Cortex of kidney (tissue), 1 donor: ENCODE measurements around the gene CLCN7.

Experiments
- DNase-seq: peaks from one replicate; lab custom pipeline; 2025; lab: John Stamatoyannopoulos, UW

Gene CLCN7

GRCh38 chr16:1502092-1503004 is 27.5 kb upstream of the CLCN7 start:
- DNase-seq: no peak

GRCh38 chr16:1501630-1502029 is 26.8 kb upstream of the CLCN7 start:
- DNase-seq: no peak

- no peak for DNase-seq
Observed at GRCh38 chr16:1500465-1501150, 25.8 kb upstream of the CLCN7 start.

DNA sequence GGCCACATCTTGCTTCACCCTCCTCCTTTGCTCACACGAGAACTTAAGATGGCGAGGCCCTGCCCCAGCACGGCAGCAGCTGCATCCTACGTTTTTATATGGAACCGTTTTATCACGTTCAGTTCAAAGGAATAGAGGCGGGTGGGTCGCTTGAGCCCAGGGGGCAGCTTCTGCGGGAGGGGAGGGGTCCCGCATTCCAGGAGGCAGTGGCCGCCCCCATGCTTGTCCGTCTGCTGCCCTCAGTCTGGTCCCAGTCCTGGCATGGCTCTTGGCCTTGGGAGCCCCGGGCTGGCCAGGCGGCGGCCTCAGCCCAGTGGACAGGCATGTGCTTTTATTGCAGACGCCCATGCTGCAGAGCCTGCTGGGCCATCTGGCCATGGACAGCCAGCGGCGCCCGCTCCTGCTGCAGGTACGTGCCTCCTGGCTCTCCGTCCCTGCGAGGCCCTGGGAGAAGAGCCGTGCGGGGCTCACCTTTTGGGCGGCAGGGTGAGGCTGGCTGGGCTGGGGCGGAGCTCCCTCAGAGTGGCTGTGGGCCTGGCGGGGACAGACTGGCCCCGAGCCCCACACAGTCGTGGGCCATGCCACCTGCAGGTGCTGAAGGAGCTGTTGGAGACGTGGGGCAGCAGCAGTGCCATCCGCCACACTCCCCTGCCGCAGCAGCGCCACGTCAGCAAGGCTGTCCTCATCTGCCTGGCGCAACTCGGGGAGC is 25.1 kb upstream of the CLCN7 start:
- no peak for DNase-seq

- no peak for DNase-seq
Observed at GRCh38 chr16:1498899-1499676, 24.3 kb upstream of the CLCN7 start.

DNA sequence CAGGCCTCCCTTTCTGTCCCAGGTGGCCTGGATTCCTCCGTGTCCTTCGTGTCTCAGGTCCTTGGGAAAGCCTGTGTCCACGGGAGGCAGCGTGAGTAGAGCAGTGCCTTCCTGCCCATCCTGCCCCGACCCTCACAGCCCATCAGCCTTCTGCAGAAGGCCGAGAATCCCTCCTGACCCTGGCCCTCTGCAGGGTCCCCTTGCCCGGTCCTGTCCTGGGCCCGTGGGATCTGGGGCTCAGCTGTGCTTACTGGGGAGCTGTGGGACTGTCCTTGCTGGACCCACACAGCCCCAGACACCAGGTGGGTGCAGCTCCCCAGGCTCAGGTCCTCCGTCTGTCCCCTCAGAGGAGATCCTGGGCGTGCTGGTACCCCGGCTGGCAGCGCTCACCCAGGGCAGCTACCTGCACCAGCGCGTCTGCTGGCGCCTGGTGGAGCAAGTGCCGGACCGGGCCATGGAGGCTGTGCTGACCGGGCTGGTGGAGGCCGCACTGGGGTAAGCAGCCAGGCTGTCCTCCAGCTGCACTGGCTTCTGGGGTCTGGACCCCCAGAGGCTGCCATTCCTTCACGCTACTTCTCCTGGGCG is 22.3 kb upstream of the CLCN7 start:
- no peak for DNase-seq

DNA sequence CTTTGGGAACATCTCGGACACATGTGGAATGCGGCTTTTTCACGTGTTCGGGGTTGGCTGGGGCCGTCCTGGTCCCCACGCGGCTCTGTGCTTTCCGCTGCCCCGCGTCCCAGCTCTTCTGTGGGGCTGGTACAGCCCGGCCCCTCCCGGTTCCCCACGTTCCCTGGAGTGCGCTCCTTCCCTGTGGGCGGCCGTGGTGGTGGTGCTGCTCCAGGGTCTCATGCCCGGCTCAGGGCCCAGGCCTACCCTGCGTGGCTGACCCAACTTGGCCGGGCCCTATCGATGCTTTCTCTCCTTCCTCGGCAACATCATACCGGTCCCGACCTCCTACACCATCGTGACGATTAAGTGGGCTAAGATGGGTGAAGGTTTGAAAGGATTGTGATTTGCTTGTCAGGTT is 21.6 kb upstream of the CLCN7 start:
- DNase-seq: no peak

GRCh38 chr16:1495889-1496262 is 21.0 kb upstream of the CLCN7 start:
- DNase-seq: no peak

GRCh38 chr16:1495211-1495888 is 20.5 kb upstream of the CLCN7 start:
- DNase-seq: no peak

DNA sequence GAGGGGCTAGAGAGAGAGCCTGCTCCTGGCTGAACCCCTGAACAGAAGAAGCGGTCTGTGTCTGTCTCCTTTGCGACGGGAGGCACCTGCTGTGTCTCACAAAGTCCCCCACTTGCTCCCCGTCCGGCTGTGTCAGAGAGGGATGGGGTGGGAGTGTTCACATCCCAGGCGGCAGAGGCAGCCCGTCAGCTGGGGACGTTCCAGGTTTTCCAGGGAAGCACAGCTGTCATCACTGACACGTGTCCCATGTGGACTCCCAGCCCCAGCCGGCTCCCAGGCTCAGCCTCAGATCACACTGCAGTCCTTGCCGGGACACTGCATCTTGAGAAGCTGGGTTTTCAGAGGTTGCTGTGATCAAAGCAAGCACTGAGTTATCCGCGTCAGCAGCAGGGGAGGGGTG is 19.9 kb upstream of the CLCN7 start:
- DNase-seq: no peak

DNA sequence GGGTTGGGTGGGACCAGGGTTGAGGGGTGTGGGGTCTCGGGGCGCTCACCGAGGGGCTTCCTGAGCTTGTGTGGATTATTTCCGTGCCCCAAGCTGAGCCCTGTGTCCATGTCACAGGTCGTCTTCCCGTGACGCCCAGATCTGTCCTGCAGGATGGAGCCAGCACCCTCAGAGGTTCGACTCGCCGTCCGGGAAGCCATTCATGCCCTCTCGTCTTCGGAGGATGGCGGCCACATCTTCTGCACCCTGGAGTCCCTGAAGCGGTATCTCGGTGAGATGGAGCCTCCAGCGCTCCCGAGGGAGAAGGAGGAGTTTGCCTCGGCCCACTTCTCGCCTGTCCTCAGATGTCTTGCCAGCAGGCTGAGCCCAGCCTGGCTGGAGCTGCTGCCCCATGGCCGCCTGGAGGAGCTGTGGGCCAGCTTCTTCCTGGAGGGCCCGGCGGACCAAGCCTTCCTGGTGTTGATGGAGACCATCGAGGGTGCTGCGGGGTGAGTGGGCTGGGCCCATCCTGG is 19.4 kb upstream of the CLCN7 start:
- DNase-seq: no peak

DNA sequence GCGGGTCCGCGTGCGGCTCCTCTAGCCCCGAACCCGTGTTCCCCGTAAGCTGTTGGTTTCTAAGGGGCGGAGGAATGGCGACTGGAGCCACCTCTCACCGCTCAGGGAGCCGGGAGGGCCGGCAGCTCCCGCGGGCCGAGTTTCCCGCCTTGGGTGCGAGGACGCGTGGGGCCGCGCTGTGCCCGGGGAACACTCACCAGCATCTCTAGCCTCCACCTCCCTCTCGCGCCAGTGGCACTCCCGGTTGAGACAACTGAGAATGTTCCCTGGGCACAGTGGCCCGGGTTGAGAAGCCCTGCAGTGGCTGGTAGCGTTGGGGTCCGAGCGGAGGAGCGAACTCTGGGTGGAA is 18.9 kb upstream of the CLCN7 start:
- no peak for DNase-seq

DNA sequence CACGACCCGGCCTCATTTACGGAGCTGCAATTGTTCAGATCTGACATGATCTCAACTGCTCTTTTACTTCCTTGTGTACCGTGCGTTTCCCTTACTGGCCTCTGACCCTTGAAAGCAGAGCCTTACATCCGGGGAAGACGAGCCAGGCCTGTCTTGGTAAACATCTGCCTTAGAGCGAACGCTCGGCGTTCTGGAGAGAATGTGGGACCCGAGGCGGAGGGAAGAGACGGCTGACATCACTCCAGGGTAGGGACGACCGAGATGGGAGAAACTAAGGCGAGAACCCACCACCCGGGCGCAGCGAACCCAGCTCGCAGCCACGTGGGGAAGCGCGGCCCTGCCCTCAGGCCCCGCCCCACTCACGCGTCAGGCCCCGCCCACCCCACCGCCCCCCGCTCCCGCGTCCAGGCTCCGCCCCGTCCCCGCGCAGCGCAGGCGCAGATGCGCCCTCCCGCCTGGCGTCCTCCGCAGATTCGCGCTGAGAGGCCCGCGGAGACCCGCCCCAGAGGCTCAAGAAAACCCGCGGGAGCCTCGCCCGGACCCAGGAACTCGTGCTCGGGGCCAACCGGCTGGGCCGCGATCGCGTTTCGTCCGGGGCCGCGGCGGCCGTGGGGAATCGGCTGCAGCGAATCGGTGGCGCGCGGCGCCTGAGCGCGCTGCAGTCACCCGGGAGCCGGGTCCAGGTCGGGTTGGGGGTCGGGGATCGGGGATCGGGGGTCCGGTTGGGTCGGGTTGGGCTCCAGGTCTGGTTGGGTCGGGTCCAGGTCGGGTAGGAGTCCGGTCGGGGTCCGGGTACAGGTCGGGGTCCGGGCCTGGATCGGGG is 18.3 kb upstream of the CLCN7 start, which contains the start of gene TELO2:
TSS of gene TELO2 (plus strand) at position 438 of the 823 bp plus-strand sequence. CDS start 922 bp downstream, outside the sequence.
- DNase-seq: no peak

GRCh38 chr16:1492082-1492922 is 17.5 kb upstream of the CLCN7 start:
- no peak for DNase-seq

DNA sequence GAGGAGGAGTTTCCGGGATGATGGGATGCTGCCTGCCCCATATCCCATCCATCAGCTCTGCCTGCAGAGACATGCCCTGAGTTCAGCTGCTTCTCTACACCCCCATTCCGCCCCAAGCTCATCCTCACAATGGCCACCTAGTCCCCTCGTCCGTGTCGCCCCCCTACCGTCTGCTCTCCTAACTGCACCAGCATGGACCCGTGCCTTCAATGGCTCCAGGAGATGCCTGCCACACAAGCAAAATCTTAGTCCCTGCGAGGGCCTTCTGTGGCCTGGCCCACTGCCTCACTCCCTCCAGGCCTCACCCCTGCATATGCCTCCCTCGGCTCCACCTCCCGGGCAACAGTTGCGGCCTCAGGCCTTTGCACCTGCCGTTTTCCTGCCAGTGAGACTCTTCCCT is 16.5 kb upstream of the CLCN7 start:
- DNase-seq: no peak

DNA sequence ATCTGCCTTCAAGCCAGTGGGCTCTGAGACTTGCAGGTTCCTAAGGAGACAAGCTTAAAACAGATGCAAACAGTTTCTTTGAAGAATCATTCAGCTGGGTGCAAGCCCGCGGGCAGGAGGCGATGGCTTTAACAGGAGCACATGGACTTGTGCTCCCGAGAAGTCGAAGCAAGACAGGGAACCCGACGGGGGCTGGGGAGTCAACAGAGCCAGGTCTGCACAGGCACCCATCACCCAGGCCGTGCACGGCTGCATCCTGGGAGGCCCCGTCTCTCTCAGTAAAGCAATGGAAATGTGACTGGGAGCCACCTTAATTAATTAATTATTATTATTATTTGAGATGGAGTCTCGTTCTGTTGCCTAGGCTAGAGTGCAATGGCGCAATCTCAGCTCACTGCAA is 14.2 kb upstream of the CLCN7 start:
- no peak for DNase-seq

- DNase-seq: no peak
Observed at GRCh38 chr16:1488619-1489018, 13.8 kb upstream of the CLCN7 start, which contains the start of gene PTX4. Gene PTX4 (minus strand): TSS chr16:1488944. CDS start chr16:1488909, 35 bp downstream.

DNA sequence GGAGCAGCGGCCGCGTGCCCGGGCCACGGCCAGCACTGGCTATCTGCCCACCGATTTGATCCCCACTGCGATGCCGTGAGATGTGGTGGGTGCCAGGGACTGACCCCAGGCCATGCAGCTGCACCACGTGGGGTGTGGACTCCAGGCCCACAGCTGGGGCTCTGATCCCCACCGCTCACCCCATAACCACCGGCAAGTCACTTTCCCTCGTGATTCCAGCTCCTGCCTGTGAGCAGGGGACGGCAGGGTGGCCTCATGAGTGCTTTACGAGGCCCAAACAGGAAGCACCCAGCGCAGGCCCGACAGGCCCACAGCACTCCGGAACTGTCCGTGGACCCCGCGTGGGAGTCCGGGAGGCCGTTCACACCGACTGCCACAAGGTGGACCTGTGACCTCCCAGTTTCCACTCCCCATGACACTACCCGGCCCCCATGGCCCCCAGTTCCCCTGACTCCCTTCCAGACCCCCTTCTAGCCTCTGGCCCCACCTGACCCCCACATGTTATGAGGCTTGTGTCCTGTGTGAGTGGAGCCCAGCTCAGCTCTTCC is 13.3 kb upstream of the CLCN7 start:
- no peak for DNase-seq
